SK-N-SH (cell line): ENCODE results near the gene PHACTR2.

Source experiments
- CHD2 ChIP-seq: fragments of 150-350 bp; IDR thresholded peaks from 2 replicates; pipeline ENCODE4 v1.6.1; 2018; ENCODE audit warnings: low read length; ENCODE audit not compliant: partially characterized antibody
- TF ChIP-seq, protein P1 (sequence below): fragments of 200-600 bp; sonication (generic); IDR thresholded peaks from 2 replicates; pipeline ENCODE4 v1.6.1; 2017; ENCODE audit warnings: antibody characterized with exemption, mild to moderate bottlenecking, moderate library complexity

DNA sequence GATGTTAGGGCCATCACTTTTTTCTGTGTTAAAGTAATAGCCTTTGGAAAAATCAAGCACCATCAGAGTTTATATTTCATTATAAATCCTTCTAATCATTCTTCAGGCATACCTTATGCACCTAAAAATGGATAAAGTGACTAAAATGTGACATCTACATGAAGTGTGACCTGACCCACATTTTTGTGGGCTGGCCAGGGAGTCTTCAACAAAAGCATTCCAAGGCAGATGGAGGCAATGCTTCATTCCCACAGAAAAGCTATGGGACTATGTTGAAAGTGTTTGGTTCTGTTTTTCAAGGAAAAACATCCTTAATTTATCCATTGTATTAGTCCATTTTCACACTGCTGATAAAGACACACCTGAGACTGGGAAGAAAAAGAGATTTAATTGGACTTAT is 106.6 kb downstream of the PHACTR2 start:
- TF ChIP-seq, protein P1, sequence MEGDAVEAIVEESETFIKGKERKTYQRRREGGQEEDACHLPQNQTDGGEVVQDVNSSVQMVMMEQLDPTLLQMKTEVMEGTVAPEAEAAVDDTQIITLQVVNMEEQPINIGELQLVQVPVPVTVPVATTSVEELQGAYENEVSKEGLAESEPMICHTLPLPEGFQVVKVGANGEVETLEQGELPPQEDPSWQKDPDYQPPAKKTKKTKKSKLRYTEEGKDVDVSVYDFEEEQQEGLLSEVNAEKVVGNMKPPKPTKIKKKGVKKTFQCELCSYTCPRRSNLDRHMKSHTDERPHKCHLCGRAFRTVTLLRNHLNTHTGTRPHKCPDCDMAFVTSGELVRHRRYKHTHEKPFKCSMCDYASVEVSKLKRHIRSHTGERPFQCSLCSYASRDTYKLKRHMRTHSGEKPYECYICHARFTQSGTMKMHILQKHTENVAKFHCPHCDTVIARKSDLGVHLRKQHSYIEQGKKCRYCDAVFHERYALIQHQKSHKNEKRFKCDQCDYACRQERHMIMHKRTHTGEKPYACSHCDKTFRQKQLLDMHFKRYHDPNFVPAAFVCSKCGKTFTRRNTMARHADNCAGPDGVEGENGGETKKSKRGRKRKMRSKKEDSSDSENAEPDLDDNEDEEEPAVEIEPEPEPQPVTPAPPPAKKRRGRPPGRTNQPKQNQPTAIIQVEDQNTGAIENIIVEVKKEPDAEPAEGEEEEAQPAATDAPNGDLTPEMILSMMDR = no peak
- TF ChIP-seq CHD2 = no peak
